HG03354 (cell line): ENCODE results near the gene IDH3B.
"Not testable (repeated sequence)": the region's sequence is repeated elsewhere in the genome, so short reads cannot be mapped to it uniquely, and the experiment has no call there.

ENCODE experiments used
- ATAC-seq: cut with Tn5 transposase; IDR thresholded peaks from one replicate; pipeline ENCODE4 v1.9.1; 2021; ENCODE audit warnings: mild to moderate bottlenecking; ENCODE audit not compliant: unreplicated experiment, poor library complexity, severe bottlenecking

IDH3B gene

GRCh38 chr20:2695206-2695983 is 31.4 kb upstream of the IDH3B start:
- no peak for ATAC-seq

DNA sequence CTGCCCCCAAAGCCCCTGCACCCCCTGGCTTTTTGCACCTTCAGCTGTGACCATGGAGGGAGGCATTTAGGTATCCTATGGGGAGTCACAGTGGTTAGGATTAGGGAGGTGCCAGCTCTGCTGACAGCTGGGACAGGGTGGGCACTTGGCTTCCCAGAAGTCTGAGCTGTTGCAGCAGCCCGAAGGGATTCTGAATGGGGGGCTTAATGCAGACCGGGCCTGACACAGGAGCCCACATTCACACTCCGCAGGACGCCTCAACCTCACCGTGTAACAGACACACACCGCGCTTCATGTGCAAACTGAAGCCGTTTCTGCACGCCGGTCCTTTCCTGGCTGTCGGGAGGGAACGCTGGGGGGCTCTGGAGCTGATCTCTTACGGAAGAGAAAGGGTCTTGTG is 30.5 kb upstream of the IDH3B start:
- ATAC-seq: no peak

DNA sequence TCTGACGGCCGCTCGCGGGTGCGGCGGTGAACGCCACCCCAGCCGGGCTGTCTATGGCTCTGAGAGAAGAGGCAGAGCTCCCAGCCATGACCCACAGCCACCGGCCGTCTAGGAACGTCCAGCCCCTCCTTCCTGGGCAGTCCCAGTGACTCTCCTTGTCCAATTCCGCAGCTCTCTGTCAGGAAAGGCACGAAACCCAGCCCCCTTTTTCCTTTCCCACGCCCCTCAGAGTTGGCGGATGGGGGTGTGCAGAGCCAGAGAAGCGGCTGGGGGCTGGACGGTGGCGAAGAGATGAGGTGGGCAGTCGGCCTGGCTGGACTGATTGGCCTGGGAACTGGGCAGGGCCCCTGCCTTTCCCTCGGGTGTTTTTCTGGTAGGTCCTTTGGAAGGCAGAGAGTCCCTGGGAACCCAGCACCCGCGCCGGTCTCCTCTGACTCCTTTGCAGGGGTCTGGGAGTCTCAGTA is 30.0 kb upstream of the IDH3B start:
- no peak for ATAC-seq

- ATAC-seq: no peak
These were observed 29.4 kb upstream of the IDH3B start for GRCh38 chr20:2693286-2694007.

DNA sequence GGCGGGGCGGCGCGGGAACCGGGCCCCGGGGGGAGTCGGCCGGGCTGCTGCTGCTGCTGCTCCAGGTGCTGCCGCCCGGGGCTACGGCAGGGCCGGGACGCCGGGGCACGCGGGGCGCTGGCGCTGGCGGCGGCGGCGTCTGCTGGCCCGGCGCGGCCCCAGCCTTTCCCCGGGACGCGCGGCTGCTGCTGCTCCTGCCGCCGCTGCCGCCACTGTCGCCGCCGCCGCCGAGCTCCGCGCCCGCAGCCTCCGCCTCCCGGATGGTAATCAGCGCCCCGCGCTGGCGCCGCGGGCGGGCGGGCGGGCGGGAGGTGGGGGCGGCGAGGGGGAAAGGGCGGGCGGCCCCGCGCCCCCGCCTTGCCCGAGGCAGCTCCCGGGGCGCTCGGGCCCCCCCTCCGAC is 28.9 kb upstream of the IDH3B start:
- no peak for ATAC-seq

- no peak for ATAC-seq
These were observed 28.2 kb upstream of the IDH3B start, which contains the start of gene EBF4 for GRCh38 chr20:2692036-2692885. Gene EBF4 (plus strand): TSS chr20:2692780. CDS start chr20:2693646, 866 bp downstream.

GRCh38 chr20:2691663-2692035 is 27.6 kb upstream of the IDH3B start:
- no peak for ATAC-seq

DNA sequence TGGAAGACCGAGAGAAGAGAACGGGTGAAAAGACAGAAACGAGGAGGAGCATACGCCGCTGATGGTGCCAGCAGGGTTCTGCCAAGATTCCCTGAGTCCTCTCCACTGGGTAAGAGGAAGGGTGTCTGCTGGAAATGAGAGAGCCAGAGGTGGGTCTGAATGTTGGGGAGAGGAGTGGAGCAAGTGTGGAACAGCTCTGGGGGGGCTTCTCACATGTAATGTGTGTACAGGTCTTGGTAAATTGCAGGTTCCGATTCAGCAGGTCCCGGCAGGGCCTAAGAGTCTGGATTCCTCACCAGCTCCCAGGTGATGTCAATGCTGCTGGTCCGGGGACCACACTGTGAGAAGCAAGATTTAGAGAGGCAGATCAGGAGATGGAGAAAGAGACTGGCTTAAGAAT is 27.1 kb upstream of the IDH3B start:
- no peak for ATAC-seq

GRCh38 chr20:2690718-2691117 is 26.7 kb upstream of the IDH3B start:
- no peak for ATAC-seq

GRCh38 chr20:2690213-2690612 is 26.2 kb upstream of the IDH3B start:
- no peak for ATAC-seq

DNA sequence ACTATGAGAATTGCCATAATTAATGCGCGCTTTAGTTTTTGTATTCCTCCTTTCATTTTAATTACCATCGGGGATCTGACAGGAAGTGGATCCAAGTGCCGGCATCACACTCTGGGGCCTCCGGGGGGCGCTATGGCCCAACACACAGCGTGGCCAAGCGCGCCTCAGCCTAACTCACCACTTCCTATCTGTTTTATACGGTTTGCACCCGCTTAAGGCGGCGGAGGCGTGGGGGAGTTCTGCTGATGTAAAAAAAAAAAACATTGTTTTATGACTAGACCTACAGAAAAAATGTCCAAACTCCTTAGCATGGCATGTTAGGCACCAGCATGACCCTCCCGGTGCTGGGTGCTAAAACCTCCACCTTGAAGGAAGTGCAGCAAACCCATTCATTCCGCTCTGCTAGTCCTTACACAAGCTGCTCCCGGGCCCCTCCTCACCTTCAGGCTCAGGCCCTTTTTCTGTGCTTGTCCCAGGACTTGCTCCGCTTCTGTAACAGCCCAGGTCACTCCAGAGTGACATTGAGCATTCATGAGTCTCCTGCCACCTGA is 24.1 kb upstream of the IDH3B start:
- ATAC-seq: no peak

- no peak for ATAC-seq
These were observed 23.5 kb upstream of the IDH3B start for GRCh38 chr20:2687514-2687913.

- not testable (repeated sequence) for ATAC-seq
These were observed 20.8 kb upstream of the IDH3B start for GRCh38 chr20:2684817-2685216.

DNA sequence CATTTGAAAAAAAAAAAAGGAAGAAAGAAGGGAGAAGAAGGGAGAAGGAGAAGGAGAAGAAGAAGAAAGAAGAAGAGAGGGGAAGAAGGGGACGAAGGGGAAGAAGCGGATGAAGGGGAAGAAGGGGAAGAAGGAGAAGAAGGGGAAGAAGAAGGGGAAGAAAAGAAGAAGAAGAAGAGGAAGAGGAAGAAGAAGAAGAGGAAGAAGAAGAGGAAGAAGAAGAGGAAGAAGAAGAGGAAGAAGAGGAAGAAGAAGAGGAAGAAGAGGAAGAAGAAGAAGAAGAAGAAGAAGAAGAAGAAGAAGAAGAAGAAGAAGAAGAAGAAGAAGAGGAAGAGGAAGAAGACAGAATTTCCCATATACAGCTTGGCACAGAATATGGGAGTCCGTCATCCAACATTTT is 18.0 kb upstream of the IDH3B start:
- not testable (repeated sequence) for ATAC-seq

- no peak for ATAC-seq
These were observed 16.0 kb upstream of the IDH3B start for GRCh38 chr20:2680046-2680445.

GRCh38 chr20:2673453-2673852 is 9.4 kb upstream of the IDH3B start:
- no peak for ATAC-seq

- ATAC-seq: no peak
These were observed 8.4 kb upstream of the IDH3B start for GRCh38 chr20:2672446-2672845.

DNA sequence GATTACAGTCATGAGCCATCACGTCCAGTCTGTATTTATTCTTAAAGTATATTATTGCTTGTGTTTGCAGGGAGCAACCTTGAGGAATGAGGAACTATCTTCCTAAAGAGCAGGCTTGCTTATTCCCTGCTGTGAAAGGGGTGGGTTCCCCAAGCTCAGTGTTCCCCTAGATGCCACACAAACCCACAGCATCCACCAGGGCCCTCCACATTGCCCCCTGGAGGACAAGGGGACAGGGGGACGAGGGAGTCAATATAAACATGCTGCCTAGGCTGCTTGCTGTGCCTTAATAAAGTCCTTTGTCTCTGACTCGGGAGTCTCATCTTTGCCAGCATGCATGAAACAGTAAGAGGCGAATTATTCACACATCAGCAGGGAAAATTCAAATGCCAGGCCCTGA is 8.0 kb upstream of the IDH3B start:
- no peak for ATAC-seq

- no peak for ATAC-seq
These were observed 591 bp downstream of the IDH3B start for GRCh38 chr20:2663364-2663886.

GRCh38 chr20:2659547-2659946 is 4.5 kb downstream of the IDH3B start:
- ATAC-seq: no peak
